SH-SY5Y (cell line): ENCODE results near the gene SCYGR7.

Experiments
- GATA2 ChIP-seq: IDR thresholded peaks from 2 replicates; pipeline ENCODE4 v1.6.1; 2011; ENCODE audit warnings: mild to moderate bottlenecking, low read depth, low read length
- GATA3 ChIP-seq: IDR thresholded peaks from 2 replicates; pipeline ENCODE4 v1.6.1; 2011; ENCODE audit warnings: low read depth, mild to moderate bottlenecking, low read length, moderate library complexity

- TF ChIP-seq GATA2 = no peak
- no peak for TF ChIP-seq GATA3
These were observed 44.1 kb downstream of the SCYGR7 start for GRCh38 chr2:227772197-227772661.
